Muscle layer of duodenum (tissue), 2 donors: ENCODE data around the gene SERPINA12.

Experiments
- H3K27ac ChIP-seq: one replicate; pipeline ENCODE4 v1.7.0; 2013; ENCODE audit warnings: mild to moderate bottlenecking, low read length
- H3K27me3 ChIP-seq: one replicate; pipeline ENCODE4 v1.7.0; 2013; ENCODE audit warnings: low read depth, mild to moderate bottlenecking, control low read depth, low read length
- H3K36me3 ChIP-seq, 2 donors: one replicate each; pipeline ENCODE4 v1.7.0; 2013; ENCODE audit warnings: low read length in 2 of 2, control low read depth in 1 of 2, mild to moderate bottlenecking in 1 of 2; ENCODE audit not compliant: insufficient read depth in 2 of 2, control insufficient read depth in 1 of 2
- H3K4me1 ChIP-seq, 2 donors: one replicate each; pipeline ENCODE4 v1.7.0; 2013; ENCODE audit warnings: low read length in 2 of 2, mild to moderate bottlenecking in 2 of 2, control low read depth in 1 of 2, moderate library complexity in 1 of 2; ENCODE audit not compliant: insufficient read depth in 2 of 2, control insufficient read depth in 1 of 2
- H3K4me3 ChIP-seq, 2 donors: one replicate each; pipeline ENCODE4 v1.7.0; 2013; ENCODE audit warnings: low read length in 2 of 2, low read depth in 1 of 2, mild to moderate bottlenecking in 1 of 2
- H3K9me3 ChIP-seq, 2 donors: one replicate each; pipeline ENCODE4 v1.7.0; 2013; ENCODE audit warnings: low read length in 2 of 2, control low read depth in 1 of 2, mild to moderate bottlenecking in 1 of 2; ENCODE audit not compliant: control insufficient read depth in 1 of 2
- donor health status: healthy.

SERPINA12 gene

GRCh38 chr14:94532447-94532846, 23.2 kb upstream of the SERPINA12 start:
- Histone ChIP-seq H3K9me3 (no peaks in the 10 kb centered on the region), H3K4me1 (no peaks in the 10 kb centered on the region), H3K4me3 (no peak overlapping the region), H3K27ac (no peak overlapping the region), H3K36me3 (no peaks in the 10 kb centered on the region), H3K27me3 (no peaks in the 10 kb centered on the region)

- no peak overlapping the region for H3K27ac ChIP-seq
- H3K9me3 ChIP-seq, result no peaks in the 10 kb centered on the region
- H3K4me3 ChIP-seq, result no peak overlapping the region
- H3K27me3 ChIP-seq, result no peaks in the 10 kb centered on the region
- no peaks in the 10 kb centered on the region for H3K4me1 ChIP-seq
- H3K36me3 ChIP-seq, result no peaks in the 10 kb centered on the region
Observed at GRCh38 chr14:94531187-94531586, 21.9 kb upstream of the SERPINA12 start.

DNA sequence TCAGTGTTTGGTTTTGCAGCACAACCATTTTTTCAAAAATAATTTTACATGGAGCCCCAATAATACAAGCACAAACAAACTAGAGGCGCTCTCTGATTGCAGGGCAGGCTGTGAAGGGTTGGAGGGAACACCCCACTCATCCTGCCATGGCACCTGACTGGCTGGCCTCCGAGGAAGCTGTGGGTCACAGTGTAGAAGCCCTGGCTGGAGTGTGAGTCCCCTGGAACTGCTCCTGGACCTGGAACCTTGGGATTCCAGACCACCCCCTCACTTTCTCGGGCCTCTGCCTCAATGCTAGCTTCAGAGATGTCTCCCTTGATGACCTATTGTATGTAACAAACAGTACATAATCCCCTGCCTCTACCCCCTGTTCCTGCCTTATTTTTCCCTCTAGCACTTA, 14.8 kb upstream of the SERPINA12 start:
- Histone ChIP-seq H3K27me3 (no peaks in the 10 kb centered on the region), H3K9me3 (no peaks in the 10 kb centered on the region), H3K36me3 (no peaks in the 10 kb centered on the region), H3K4me3 (no peak overlapping the region), H3K27ac (no peak overlapping the region), H3K4me1 (no peaks in the 10 kb centered on the region)

DNA sequence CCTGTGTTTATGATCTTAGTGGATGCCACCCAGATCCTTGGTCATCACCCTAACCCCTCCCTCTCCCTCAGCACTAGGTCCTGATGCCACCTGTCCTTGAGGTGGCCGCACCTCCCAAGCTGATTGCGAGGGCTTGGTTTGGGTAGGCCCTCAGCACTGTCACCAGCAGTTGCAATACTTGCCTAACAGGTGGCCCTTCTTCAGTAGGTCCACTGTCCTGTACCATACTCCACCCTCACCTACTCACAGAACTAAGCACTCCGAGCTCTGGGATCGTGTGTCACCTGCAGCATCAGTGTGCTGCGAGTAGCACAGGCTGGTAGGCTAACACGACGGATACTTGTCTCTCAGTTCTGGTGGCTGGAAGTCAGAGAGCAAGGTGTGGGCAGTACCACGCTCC, 14.0 kb upstream of the SERPINA12 start:
- Histone ChIP-seq H3K4me1 (no peaks in the 10 kb centered on the region), H3K27ac (no peak overlapping the region), H3K4me3 (no peak overlapping the region), H3K9me3 (no peaks in the 10 kb centered on the region), H3K27me3 (no peaks in the 10 kb centered on the region), H3K36me3 (no peaks in the 10 kb centered on the region)

- Histone ChIP-seq H3K36me3 (no peaks in the 10 kb centered on the region), H3K4me1 (no peaks in the 10 kb centered on the region), H3K27me3 (no peaks in the 10 kb centered on the region), H3K9me3 (no peaks in the 10 kb centered on the region), H3K27ac (no peak overlapping the region), H3K4me3 (no peak overlapping the region)
Observed at GRCh38 chr14:94522115-94522724, 13.0 kb upstream of the SERPINA12 start.

DNA sequence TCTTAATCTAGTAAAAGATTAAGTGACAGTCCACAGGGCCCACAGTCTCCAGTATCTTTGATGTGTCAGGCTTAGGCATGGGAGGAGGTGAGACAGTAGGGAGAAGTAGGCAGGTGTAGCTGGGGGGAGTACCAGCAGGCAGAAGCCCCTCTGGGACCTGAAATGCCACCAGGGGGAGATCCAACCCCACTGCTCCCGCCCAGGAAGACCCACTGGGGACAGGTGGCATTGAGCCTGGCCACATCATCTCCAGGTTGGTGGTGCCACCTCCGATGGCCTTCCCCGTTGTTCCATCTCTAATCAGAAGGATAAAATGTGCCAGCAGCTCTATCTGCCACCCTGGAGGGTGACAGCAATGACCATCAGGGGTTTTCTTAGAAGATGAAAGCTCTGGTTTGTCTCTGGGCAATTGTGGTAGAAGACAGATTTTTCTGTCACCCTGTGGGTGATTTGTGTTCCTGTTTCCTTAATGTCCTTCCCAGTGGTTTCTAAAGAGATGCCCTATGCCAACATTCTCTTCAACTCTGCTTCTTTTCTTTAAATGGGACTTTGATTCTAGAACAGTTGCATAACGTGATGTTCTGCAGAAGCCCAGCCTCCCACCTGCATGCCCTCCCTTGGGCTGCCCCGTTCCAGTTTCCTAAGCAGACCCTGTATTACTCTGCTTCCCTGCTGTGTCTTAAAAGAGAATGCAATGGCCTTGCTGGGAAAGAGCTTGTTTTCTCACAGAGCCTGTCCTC, 12.3 kb upstream of the SERPINA12 start:
- H3K36me3 ChIP-seq, result no peaks in the 10 kb centered on the region
- no peak overlapping the region for H3K4me3 ChIP-seq
- no peaks in the 10 kb centered on the region for H3K9me3 ChIP-seq
- H3K4me1 ChIP-seq, result no peaks in the 10 kb centered on the region
- H3K27ac ChIP-seq, result no peak overlapping the region
- no peaks in the 10 kb centered on the region for H3K27me3 ChIP-seq

GRCh38 chr14:94517641-94518257, 8.5 kb upstream of the SERPINA12 start:
- Histone ChIP-seq H3K27me3 (no peaks in the 10 kb centered on the region), H3K27ac (no peak overlapping the region), H3K36me3 (no peaks in the 10 kb centered on the region), H3K9me3 (no peaks in the 10 kb centered on the region), H3K4me3 (no peak overlapping the region), H3K4me1 (no peaks in the 10 kb centered on the region)

- Histone ChIP-seq H3K36me3 (no peaks in the 10 kb centered on the region), H3K9me3 (no peaks in the 10 kb centered on the region), H3K27me3 (no peaks in the 10 kb centered on the region), H3K27ac (no peak overlapping the region), H3K4me3 (no peak overlapping the region), H3K4me1 (no peaks in the 10 kb centered on the region)
Observed at GRCh38 chr14:94517248-94517640, 8.0 kb upstream of the SERPINA12 start.

GRCh38 chr14:94515856-94516255, 6.6 kb upstream of the SERPINA12 start:
- Histone ChIP-seq H3K36me3 (no peaks in the 10 kb centered on the region), H3K27ac (no peak overlapping the region), H3K9me3 (no peaks in the 10 kb centered on the region), H3K4me1 (no peaks in the 10 kb centered on the region), H3K4me3 (no peak overlapping the region), H3K27me3 (no peaks in the 10 kb centered on the region)

GRCh38 chr14:94515426-94515825, 6.2 kb upstream of the SERPINA12 start:
- Histone ChIP-seq H3K4me1 (no peaks in the 10 kb centered on the region), H3K9me3 (no peaks in the 10 kb centered on the region), H3K27me3 (no peaks in the 10 kb centered on the region), H3K36me3 (no peaks in the 10 kb centered on the region), H3K4me3 (no peak overlapping the region), H3K27ac (no peak overlapping the region)

DNA sequence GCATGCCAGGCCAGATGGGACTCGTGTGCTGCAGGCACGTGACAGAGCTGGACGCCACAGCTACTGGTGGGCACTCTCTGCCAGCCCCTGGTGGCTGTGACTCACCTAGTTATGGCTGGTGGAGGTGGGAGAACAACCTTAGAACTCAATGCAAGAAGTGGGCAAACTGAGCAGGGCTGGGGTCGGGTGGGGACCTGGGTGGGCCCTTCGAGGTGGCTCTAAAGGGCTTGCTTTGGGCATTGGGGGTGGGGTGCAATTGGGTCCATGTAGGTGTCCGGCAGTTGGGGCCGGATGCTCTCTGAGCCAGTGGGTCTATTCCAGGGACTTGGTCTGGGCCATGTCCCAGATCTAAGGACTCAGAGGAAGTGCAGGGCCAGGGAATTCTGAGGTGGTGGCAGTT, 5.1 kb upstream of the SERPINA12 start:
- Histone ChIP-seq H3K36me3 (no peaks in the 10 kb centered on the region), H3K4me3 (no peak overlapping the region), H3K9me3 (no peaks in the 10 kb centered on the region), H3K4me1 (no peaks in the 10 kb centered on the region), H3K27me3 (no peaks in the 10 kb centered on the region), H3K27ac (no peak overlapping the region)
